ENCODE results near the gene PPM1N.
A peak's percentile ranks its signal among the peaks of the same experiment; 100 is the strongest.

PPM1N gene

DNA sequence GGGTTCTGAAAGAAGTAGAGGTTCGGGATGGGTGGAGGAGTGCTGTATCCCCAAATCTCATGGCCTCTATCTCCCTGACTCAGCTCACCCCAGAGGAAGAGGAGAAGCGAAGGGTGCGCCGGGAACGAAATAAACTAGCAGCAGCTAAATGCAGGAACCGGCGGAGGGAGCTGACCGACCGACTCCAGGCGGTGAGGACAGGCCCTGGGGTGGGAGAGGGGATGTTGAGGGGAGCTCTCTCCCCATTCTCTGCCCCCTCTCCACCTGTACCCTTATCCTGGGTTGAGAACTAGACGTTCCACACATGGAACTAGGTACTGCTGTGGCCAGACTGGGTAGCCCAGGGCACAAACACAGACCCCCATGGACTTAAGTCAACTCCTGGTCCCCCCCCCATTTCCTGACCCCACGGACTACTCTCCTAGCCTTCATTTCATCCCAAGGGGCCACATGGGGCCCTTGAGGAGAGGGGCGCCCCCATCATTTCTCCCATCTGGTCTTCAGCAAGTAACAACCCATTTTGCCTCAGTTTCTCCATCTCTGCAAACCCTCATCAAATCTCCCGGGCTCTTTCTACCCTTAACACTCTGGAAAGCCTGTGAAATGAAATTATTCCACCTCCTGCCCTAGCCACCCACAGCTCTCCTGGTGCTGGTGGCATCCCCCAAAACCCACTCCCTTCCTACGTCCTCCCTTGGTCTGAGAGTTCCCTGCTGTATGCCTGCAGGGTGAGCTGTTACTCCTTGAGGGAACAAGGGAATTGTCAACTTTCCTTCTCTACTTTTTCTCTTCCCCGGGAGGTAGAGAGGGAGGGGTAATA, 26.9 kb upstream of the PPM1N start:
- DNase-seq = no peak

DNA sequence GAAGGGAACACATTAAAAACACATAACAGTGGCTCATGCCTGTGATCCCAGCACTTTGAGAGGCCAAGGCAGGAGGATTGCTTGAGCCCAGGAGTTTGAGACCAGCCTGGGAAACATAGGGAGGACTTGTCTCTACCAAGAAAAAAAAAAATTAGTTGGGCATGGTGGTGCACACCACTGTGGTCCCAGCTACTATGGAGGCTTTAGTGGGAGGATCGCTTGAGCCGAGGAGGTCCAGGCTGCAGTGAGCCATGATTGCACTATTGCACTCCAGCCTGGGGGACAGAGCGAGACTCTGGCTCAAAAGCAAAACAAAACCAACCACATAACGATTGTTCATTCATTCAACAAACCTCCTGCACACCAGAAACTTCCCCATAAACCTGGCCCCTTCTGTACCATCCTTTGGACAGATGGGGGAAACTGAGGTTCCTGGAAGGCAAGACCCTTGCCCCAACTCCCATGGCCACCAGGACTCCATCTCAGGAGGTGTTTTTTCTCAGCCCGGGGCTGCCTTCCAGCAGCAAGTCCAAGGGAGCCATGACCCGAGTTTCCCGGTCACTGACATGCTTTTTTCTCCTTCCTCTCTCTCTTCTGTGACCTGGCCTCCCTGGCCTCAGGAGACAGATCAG, 26.2 kb upstream of the PPM1N start:
- DNase-seq = no peak

DNA sequence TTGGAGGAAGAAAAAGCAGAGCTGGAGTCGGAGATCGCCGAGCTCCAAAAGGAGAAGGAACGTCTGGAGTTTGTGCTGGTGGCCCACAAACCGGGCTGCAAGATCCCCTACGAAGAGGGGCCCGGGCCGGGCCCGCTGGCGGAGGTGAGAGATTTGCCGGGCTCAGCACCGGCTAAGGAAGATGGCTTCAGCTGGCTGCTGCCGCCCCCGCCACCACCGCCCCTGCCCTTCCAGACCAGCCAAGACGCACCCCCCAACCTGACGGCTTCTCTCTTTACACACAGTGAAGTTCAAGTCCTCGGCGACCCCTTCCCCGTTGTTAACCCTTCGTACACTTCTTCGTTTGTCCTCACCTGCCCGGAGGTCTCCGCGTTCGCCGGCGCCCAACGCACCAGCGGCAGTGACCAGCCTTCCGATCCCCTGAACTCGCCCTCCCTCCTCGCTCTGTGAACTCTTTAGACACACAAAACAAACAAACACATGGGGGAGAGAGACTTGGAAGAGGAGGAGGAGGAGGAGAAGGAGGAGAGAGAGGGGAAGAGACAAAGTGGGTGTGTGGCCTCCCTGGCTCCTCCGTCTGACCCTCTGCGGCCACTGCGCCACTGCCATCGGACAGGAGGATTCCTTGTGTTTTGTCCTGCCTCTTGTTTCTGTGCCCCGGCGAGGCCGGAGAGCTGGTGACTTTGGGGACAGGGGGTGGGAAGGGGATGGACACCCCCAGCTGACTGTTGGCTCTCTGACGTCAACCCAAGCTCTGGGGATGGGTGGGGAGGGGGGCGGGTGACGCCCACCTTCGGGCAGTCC, 25.5 kb upstream of the PPM1N start:
- no peak for DNase-seq

- no peak for DNase-seq
Observed at GRCh38 chr19:45473367-45473681, 24.9 kb upstream of the PPM1N start.

DNA sequence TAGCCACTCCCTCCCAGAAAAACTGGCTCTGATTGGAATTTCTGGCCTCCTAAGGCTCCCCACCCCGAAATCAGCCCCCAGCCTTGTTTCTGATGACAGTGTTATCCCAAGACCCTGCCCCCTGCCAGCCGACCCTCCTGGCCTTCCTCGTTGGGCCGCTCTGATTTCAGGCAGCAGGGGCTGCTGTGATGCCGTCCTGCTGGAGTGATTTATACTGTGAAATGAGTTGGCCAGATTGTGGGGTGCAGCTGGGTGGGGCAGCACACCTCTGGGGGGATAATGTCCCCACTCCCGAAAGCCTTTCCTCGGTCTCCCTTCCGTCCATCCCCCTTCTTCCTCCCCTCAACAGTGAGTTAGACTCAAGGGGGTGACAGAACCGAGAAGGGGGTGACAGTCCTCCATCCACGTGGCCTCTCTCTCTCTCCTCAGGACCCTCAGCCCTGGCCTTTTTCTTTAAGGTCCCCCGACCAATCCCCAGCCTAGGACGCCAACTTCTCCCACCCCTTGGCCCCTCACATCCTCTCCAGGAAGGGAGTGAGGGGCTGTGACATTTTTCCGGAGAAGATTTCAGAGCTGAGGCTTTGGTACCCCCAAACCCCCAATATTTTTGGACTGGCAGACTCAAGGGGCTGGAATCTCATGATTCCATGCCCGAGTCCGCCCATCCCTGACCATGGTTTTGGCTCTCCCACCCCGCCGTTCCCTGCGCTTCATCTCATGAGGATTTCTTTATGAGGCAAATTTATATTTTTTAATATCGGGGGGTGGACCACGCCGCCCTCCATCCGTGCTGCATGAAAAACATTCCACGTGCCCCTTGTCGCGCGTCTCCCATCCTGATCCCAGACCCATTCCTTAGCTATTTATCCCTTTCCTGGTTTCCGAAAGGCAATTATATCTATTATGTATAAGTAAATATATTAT, 24.3 kb upstream of the PPM1N start:
- DNase-seq = no peak

DNA sequence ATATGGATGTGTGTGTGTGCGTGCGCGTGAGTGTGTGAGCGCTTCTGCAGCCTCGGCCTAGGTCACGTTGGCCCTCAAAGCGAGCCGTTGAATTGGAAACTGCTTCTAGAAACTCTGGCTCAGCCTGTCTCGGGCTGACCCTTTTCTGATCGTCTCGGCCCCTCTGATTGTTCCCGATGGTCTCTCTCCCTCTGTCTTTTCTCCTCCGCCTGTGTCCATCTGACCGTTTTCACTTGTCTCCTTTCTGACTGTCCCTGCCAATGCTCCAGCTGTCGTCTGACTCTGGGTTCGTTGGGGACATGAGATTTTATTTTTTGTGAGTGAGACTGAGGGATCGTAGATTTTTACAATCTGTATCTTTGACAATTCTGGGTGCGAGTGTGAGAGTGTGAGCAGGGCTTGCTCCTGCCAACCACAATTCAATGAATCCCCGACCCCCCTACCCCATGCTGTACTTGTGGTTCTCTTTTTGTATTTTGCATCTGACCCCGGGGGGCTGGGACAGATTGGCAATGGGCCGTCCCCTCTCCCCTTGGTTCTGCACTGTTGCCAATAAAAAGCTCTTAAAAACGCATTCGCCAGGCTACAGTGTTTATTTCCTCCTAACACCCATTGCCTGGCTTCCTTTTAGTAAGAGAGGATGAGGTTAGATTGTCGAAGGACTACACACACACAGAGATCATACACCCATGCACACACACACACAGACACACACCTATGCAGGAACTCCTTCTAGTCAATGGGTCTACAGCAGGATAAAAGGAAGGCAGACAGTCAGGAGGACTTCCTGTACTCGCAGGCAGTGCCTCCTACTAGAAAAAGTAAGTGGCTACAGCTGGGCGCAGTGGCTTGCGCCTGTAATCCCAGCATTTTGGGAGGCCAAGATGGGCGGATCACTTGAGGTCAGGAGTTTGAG, 23.4 kb upstream of the PPM1N start:
- peak; percentile 63 for DNase-seq

DNA sequence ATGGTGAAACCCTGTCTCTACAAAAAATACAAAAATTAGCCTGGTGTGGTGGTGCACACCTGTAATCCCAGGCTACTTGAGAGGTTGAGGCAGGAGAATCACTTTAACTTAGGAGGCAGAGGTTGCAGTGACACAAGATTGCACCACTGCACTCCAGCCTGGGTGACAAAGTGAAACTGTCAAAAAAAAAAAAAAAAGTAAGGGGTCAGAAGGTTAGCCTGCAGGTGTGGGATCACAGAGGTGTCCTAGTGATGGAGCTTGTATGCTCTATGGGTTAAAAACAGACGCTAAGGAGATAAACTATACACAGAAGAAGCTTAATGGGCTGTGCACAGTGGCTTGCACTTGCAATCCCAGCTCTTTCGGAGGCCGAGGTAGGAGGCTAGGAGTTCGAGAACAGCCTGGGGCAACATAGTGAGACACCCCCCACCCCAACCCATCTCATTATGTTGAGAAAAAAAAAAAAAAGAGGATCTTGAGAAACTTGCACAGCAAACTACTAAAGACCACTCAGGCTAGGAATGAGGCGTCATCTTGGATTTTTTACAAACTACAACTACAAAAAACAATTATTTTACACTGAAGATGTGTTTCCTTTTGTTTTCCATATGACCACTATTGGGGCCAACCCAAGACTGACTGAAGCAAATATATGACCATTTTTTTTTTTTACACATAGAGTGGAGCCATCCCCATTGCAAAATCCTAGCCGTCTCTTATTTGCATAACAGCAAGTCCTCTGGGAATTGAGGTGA, 22.5 kb upstream of the PPM1N start:
- DNase-seq = no peak

DNA sequence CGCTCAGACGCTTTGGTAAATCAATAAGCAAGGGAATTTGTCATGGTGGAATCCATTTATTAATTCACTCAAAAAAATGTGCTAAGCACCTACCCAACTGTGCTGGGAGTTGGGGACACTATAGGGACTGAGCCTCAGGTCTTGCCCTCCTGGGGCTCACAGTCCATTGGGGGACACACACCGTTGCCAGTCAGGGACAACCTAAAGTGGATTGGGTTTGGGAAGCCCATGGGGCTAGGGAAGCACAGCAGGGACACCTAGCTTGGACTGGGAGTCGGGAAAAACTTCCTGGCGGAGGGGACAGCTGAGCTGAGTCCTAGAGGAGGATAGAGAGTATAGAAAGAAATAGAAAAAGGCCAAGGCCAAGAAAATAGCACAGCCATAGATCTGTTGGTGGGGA, 21.9 kb upstream of the PPM1N start:
- DNase-seq = no peak

GRCh38 chr19:45477186-45477585, 21.1 kb upstream of the PPM1N start:
- DNase-seq = no peak

DNA sequence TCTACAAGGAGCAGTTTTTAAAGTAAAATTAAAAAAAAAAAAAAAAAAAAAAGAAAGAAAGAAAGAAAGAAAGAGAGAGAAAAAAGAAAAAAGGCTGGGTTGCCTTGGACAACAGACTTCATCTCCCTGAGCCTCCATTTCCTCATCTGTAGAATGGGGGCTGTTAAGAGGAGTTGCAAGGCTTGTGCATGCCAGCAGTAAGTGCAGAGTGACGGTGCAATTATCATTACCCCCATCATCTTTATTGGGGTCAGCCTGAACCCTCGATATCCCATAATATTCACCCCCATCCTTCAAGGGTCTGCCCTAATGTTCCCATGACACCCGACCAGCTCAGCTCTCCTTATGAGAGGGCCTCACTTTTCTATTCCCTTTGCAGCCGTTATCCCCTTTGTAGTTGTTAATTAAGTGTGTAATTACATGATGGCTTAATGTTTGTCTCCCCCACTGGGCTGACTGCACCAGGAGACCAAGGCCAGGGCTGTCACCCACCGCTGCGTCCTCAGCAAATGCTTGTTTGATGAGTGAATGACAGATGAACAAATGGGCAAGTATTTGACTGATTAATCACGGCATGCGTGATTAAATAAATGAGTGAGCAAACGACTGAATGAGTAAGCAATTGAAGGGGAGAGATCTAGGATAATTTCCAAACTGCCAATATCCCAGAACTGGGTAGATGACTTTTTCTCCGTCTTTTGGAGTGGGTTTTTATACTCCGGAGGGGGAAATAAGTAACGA, 20.4 kb upstream of the PPM1N start:
- peak; percentile 97 for DNase-seq

DNA sequence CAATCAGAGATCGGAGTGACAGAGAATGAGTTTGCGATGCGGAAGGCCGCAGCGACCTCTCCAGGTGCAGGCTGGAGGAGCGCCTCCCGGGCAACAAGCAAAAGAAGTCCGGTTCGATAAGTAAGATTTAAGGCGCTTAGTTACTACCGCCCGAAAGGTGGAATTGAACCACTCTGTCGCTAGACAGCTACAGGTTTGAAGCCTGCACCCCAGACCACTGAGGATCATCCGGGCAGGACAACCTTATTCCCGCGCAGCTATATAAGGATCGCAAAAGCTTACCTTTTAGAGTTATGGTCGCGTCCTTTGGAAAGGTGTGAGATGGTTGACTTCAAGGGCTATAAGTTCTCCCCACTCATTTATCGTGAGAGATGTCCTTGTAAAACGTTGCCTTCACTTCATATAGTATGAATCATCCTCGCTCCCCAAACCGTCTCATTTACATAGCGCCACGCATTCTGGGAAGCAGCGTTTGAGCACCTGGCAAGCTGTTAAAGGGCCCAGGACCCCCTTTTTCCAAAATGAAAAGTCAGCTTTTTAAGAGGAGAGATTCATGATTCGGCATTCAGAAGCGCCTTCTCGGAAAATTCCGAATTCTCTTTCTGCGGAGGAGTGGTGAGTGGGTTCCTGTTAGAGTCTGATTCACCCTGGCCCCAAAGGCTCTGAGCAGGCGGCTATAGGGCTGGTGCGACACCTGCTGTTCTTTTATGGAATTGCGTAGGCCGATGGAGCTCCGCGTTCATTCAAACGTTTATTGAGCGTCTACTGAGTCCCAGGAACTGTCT, 19.6 kb upstream of the PPM1N start:
- DNase-seq = peak; percentile 96

DNA sequence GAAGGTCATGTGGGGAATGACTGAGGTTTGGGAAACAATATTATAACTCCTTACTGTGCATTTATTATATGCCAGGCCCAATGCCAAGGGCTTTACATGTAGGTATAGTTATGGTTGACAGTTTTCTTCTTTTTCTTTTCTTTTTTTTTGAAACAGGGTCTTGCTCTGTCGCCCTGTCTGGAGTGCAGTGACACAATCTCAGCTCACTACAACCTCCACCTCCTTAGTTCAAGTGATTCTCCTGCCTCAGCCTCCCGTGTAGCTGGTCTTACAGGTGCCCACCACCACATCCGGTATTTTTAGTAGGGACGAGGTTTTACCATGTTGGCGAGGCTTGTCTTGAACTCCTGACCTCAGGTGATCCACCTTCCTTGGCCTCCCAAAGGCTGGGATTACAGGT, 15.2 kb upstream of the PPM1N start:
- no peak for DNase-seq

DNA sequence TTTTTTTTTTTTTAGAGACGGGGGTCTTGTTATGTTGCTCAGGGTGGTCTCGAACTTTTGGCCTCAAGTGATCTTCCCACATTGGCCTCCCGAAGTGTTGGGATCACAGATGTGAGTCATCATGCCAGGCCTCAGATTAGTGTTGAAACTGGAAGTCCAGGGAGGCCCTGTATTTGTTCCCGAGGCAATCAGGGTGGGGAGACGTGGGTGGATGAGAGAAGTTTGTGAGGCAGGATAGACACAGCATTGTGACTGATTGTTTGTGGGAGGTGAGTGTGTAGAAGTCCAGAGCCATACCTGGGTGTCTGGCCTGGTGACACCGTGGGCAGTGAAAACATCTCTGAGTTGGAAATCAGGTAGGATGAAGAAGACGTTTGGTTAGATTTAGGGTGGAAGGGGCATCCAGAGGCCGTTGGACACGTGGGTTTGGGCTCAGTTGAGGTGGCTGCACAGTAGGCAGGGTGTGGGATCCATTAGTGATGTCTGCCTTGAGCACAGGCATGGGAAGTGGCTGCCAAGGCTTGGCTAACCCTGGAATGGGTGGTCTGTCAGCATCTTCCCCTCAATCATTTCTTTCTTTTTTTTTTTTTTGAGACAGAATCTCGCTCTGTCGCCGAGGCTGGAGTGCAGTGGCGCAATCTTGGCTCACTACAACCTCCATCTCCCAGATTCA, 13.8 kb upstream of the PPM1N start:
- no peak for DNase-seq

GRCh38 chr19:45485305-45486077, 12.8 kb upstream of the PPM1N start:
- peak; percentile 99 for DNase-seq

DNA sequence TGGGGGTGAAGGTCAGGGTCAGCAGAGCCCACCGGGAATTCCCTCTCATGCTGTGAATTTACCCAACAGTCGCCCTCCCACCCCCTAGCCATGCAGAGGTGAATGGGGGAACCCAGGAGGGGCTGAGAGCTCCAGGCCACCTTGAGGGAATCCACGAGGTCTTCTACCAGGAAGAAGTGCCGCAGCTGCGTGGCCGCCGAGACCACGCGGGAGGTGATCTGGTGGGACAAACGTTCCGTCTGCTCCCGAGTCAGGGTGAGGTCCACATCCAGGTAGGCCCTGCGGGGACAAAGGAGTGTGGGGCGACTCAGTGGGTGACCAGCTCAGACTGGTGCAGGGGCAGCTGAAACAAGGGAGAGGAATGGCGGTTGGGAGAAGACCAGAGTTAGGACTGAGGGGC, 9.5 kb upstream of the PPM1N start:
- DNase-seq = no peak

DNA sequence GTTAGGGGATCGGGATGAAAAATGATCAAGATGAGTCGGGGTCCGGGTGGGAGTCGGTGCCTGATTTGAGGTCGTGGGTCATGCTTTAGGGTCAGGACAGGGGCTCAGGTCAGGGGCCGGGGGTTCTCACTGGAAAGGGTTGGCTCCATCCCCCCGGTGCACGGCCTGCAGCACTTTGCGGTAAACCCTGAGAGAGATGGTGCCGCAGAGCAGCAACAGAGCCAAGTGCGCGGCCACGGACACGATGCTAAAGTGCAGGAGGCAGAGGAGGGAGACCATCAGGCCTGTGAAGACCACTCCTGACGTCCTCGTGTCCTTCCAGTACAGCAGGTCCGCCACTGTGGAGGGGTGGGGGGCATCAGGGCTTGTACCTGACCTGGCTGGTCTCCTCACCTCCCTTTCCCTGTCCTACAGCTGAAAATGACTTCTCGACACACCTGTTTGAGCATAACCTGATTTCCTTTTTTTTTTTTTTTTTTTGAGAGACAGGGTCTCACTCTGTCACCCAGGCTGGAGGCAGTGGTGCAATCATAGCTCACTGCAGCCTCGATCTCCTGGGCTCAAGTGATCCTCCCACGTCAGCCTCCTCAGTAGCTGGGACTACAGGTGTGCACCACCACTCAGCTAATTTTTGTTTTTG, 8.9 kb upstream of the PPM1N start:
- DNase-seq = no peak

DNA sequence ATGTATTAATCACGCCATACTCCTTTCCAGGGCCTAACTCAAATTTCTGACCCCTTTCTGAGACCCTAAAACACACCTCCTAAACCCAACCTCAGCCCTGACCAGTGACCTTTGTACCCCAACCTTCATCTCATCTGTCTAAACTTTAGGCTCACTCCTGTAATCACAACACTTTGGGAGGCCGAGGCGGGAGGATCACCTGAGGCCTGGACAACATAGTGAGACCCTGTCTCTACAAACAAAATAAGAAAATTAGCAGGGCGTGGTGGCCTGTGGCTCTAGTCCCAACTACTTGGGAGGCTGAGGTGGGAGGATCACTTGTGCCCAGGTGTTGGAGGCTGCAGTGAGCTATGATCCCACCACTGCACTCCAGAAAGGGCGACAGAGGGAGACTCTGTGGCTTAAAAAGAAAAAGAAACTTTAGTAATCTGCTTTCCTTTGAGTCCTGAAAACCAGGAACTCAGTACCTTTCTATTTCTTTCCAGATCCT, 6.1 kb upstream of the PPM1N start:
- DNase-seq = no peak
